ENCODE results near the gene C1QTNF1. TPM values are rescaled to one million over a fixed set of nuclear protein-coding genes. Genes with fewer than 3 reads are reported as not detected.
A peak's percentile ranks its signal among the peaks of the same experiment; 100 is the strongest.

C1QTNF1 gene
- total and polyA plus RNA-seq, 9 of the 15 experiments (the other 6 are each of a cell fraction or from before 2014, with no cell fraction given) = 0.09 TPM; not detected in 8

GRCh38 chr17:78974635-78975591 lies 49.1 kb upstream of the C1QTNF1 start (continued):
- TF ChIP-seq ZNF407 (IDR thresholded peaks at IDR 0.05; ENCODE audit: low read depth) (no peak), ZNF436 (CRISPR knock-in tag; IDR thresholded peaks at IDR 0.05) (no peak), ZNF586 (CRISPR knock-in tag; conservative IDR thresholded peaks at IDR 0.05) (no peak), ZNF184 (CRISPR knock-in tag; IDR thresholded peaks at IDR 0.05) (no peak), TBL1XR1 (IDR thresholded peaks at IDR 0.05; ENCODE audit: low read length in 2 of 2) (no peak), KAT8 (IDR thresholded peaks at IDR 0.05; ENCODE audit: low read depth) (no peak), KDM1A (IDR thresholded peaks at IDR 0.05) (no peak), CC2D1A (IDR thresholded peaks at IDR 0.05) (no peak), ARID4B (CRISPR knock-in tag; IDR thresholded peaks at IDR 0.05) (no peak), ZNF133 (CRISPR knock-in tag; IDR thresholded peaks at IDR 0.05) (no peak), ZNF311 (CRISPR knock-in tag; IDR thresholded peaks at IDR 0.05) (no peak), TOE1 (IDR thresholded peaks at IDR 0.05; ENCODE audit: borderline replicate concordance) (peak; percentile 80), TOE1 (CRISPR knock-in tag; IDR thresholded peaks at IDR 0.05; ENCODE audit: borderline replicate concordance, low read depth) (no peak), CBX3 (IDR thresholded peaks at IDR 0.05; ENCODE audit: borderline replicate concordance in 1 of 2, low read length in 2 of 2) (peak in 1 of 2 experiments; percentile 36; a peak in 1 of 3 replicates), FOXA1 (IDR thresholded peaks at IDR 0.05; ENCODE audit: borderline replicate concordance) (no peak)

All from K562 (cell line).